Loucy (cell line): ENCODE measurements around the gene FMO2.

ENCODE experiments used
- H2AFZ ChIP-seq: fragments of 200-600 bp; sonication (generic); 2 replicates; pipeline ENCODE4 v1.6.0; 2016; ENCODE audit warnings: antibody characterized with exemption, mild to moderate bottlenecking, low read length, moderate library complexity
- H3F3A ChIP-seq: fragments of 200-600 bp; 2 replicates; pipeline ENCODE4 v1.6.0; 2016; ENCODE audit warnings: antibody characterized with exemption, low read depth, mild to moderate bottlenecking
- H3K27me3 ChIP-seq: fragments of 200-600 bp; sonication (generic); 2 replicates; pipeline ENCODE4 v1.6.1; 2014; ENCODE audit warnings: low read length, mild to moderate bottlenecking; ENCODE audit not compliant: insufficient read depth, poor library complexity, severe bottlenecking
- H3K36me3 ChIP-seq: fragments of 200-600 bp; sonication (generic); 2 replicates; pipeline ENCODE4 v1.6.1; 2016; ENCODE audit warnings: low read length; ENCODE audit not compliant: insufficient read depth
- H3K4me1 ChIP-seq: fragments of 200-600 bp; sonication (generic); 2 replicates; pipeline ENCODE4 v1.5.1; 2014; ENCODE audit warnings: low read length, mild to moderate bottlenecking; ENCODE audit not compliant: insufficient read depth, poor library complexity, severe bottlenecking
- H3K4me2 ChIP-seq: fragments of 200-600 bp; sonication (generic); 2 replicates; pipeline ENCODE4 v1.6.0; 2014; ENCODE audit warnings: antibody characterized with exemption, low read length, low read depth, mild to moderate bottlenecking; ENCODE audit not compliant: poor library complexity, severe bottlenecking
- H3K4me3 ChIP-seq: fragments of 200-600 bp; sonication (generic); 2 replicates; pipeline ENCODE4 v1.5.1; 2014; ENCODE audit warnings: low read length, mild to moderate bottlenecking, mixed read lengths; ENCODE audit not compliant: poor library complexity, severe bottlenecking
- H3K79me2 ChIP-seq: fragments of 200-600 bp; sonication (generic); 2 replicates; pipeline ENCODE4 v1.6.1; 2014; ENCODE audit warnings: low read length; ENCODE audit not compliant: insufficient read depth
- H3K9ac ChIP-seq: fragments of 200-600 bp; sonication (generic); 2 replicates; pipeline ENCODE4 v1.6.0; 2014; ENCODE audit warnings: mild to moderate bottlenecking, low read depth, low read length, moderate library complexity; ENCODE audit not compliant: poor library complexity, severe bottlenecking
- H3K9me2 ChIP-seq: fragments of 200-600 bp; sonication (generic); replicated peaks from 2 replicates; pipeline ENCODE4 v1.6.1; 2016; ENCODE audit warnings: low read depth, low read length, mixed read lengths
- H3K9me3 ChIP-seq: fragments of 200-600 bp; sonication (generic); 2 replicates; pipeline ENCODE4 v1.6.1; 2014; ENCODE audit warnings: mild to moderate bottlenecking, antibody characterized with exemption, low read length, low read depth; ENCODE audit not compliant: insufficient read depth
- H4K20me1 ChIP-seq: fragments of 200-600 bp; sonication (generic); 2 replicates; pipeline ENCODE4 v1.6.0; 2014; ENCODE audit warnings: antibody characterized with exemption, low read length, mild to moderate bottlenecking; ENCODE audit not compliant: insufficient read depth, poor library complexity, severe bottlenecking
- EZH2phosphoT487 ChIP-seq: fragments of 200-600 bp; IDR thresholded peaks from 2 replicates; pipeline ENCODE4 v1.6.1; 2018; ENCODE audit warnings: antibody characterized with exemption, mild to moderate bottlenecking, moderate library complexity, borderline replicate concordance
- TF ChIP-seq, protein P1 (sequence below): fragments of 200-600 bp; sonication (generic); conservative IDR thresholded peaks from 2 replicates; pipeline ENCODE4 v1.5.1; 2014; ENCODE audit warnings: mild to moderate bottlenecking, antibody characterized with exemption, low read length

Gene FMO2

GRCh38 chr1:171180670-171181069 is 4.4 kb upstream of the FMO2 start:
- Histone ChIP-seq H3K9ac (no peak overlapping the region), H3K4me3 (no peak overlapping the region), H3K9me2 (no peaks in the 10 kb centered on the region), H3K4me2 (no peak overlapping the region), H3F3A (no peaks in the 10 kb centered on the region), H3K9me3 (no peaks in the 10 kb centered on the region), H3K36me3 (no peaks in the 10 kb centered on the region), H3K79me2 (no peaks in the 10 kb centered on the region), H3K4me1 (no peaks in the 10 kb centered on the region), H2AFZ (no peak overlapping the region), H4K20me1 (no peaks in the 10 kb centered on the region), H3K27me3 (no peaks in the 10 kb centered on the region)
- no peak for TF ChIP-seq EZH2phosphoT487
- TF ChIP-seq, protein P1, sequence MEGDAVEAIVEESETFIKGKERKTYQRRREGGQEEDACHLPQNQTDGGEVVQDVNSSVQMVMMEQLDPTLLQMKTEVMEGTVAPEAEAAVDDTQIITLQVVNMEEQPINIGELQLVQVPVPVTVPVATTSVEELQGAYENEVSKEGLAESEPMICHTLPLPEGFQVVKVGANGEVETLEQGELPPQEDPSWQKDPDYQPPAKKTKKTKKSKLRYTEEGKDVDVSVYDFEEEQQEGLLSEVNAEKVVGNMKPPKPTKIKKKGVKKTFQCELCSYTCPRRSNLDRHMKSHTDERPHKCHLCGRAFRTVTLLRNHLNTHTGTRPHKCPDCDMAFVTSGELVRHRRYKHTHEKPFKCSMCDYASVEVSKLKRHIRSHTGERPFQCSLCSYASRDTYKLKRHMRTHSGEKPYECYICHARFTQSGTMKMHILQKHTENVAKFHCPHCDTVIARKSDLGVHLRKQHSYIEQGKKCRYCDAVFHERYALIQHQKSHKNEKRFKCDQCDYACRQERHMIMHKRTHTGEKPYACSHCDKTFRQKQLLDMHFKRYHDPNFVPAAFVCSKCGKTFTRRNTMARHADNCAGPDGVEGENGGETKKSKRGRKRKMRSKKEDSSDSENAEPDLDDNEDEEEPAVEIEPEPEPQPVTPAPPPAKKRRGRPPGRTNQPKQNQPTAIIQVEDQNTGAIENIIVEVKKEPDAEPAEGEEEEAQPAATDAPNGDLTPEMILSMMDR: no peak

DNA sequence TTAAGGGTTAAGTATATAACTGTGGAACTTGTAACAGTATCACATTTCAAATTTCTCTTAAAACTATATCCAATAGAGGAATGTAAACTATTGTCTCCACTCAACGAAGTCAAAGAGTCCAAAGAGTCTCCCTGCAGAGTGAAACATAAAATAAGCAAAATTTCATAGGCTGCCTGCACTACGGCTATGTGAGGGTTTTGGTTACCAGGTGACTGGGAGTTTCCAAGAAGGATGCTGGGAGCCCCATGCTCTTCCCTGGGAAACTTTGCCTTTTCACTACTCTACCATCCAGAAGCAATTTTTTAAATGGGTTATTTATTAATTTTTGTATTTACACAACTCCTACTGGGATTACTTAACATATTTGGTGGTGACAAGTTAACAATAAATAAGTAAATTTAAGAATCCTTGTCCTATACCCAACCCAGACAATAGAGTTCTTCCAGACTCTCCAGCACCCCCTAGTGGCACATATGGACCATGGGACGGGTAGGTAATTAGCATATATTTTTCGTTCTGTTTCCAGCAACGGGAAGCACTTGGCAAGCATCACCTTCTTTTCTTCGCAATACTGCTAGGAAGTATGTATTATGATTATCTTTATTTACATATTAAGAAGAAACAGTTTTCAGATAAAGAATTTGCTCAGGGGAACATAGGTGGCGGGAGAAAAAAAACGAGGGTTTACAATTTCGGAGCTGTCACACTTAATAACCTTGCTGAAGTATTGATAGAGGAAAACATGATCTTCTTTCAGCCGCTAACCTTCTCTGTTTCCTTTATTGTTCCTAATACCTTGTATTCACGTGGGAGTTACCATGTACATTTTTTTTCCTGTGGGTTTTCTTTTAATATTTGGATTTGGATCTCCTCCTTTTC is 3.5 kb downstream of the FMO2 start:
- Histone ChIP-seq H3K4me3 (no peak overlapping the region), H3K9me2 (no peaks in the 10 kb centered on the region), H4K20me1 (no peaks in the 10 kb centered on the region), H3K9ac (no peak overlapping the region), H2AFZ (no peak overlapping the region), H3K27me3 (no peaks in the 10 kb centered on the region), H3K4me1 (no peaks in the 10 kb centered on the region), H3K79me2 (no peaks in the 10 kb centered on the region), H3K4me2 (no peak overlapping the region), H3K36me3 (no peaks in the 10 kb centered on the region), H3K9me3 (no peaks in the 10 kb centered on the region), H3F3A (no peaks in the 10 kb centered on the region)
- TF ChIP-seq EZH2phosphoT487: no peak
- TF ChIP-seq, protein P1: peak; percentile 92

GRCh38 chr1:171191992-171192391 is 6.9 kb downstream of the FMO2 start:
- no peaks in the 10 kb centered on the region for H3K79me2 ChIP-seq
- no peak overlapping the region for H3K4me3 ChIP-seq
- H4K20me1 ChIP-seq: no peaks in the 10 kb centered on the region
- no peaks in the 10 kb centered on the region for H3K9me2 ChIP-seq
- H3K27me3 ChIP-seq: no peaks in the 10 kb centered on the region
- H3K36me3 ChIP-seq: no peaks in the 10 kb centered on the region
- no peaks in the 10 kb centered on the region for H3K4me1 ChIP-seq
- no peak overlapping the region for H3K9ac ChIP-seq
- H2AFZ ChIP-seq: no peak overlapping the region
- H3K4me2 ChIP-seq: no peak overlapping the region
- TF ChIP-seq EZH2phosphoT487: no peak
- TF ChIP-seq, protein P1: no peak
- no peaks in the 10 kb centered on the region for H3K9me3 ChIP-seq
- no peaks in the 10 kb centered on the region for H3F3A ChIP-seq
